CD14-positive monocyte (primary cell): ENCODE data around the gene SGPL1. TPM values are rescaled to one million over a fixed set of nuclear protein-coding genes. Genes with fewer than 3 reads are reported as not detected.

ENCODE experiments used
- DNase-seq, 3 donors: peaks; one replicate each; pipeline ENCODE4 v3.0.0-alpha.2; 2011 to 2022
- H2AFZ ChIP-seq: 2 replicates; pipeline ENCODE4 v1.6.0; 2012; ENCODE audit warnings: mild to moderate bottlenecking, low read depth, low read length, inconsistent platforms; ENCODE audit not compliant: insufficient read depth, poor library complexity, severe bottlenecking
- H3K27ac ChIP-seq, 2 donors: 1 replicate in 1 of 2; 2 replicates in 1 of 2; pipeline ENCODE4 v1.5.1; 2012 to 2013; ENCODE audit warnings: low read length in 2 of 2, control low read depth in 1 of 2, inconsistent platforms in 1 of 2, low read depth in 1 of 2, mild to moderate bottlenecking in 1 of 2
- H3K27me3 ChIP-seq, 2 donors: one replicate each; pipeline versions ENCODE4 v1.6.0 to v1.6.1; 2011 to 2013; ENCODE audit warnings: low read length in 2 of 2; ENCODE audit not compliant: control insufficient read depth in 2 of 2, insufficient read depth in 2 of 2
- H3K36me3 ChIP-seq, 2 donors: replicated peaks in 1 of 2; 1 replicate in 1 of 2; 2 replicates in 1 of 2; pipeline versions ENCODE4 v1.5.1 to v1.6.1; 2012 to 2013; ENCODE audit warnings: low read length in 2 of 2, control low read depth in 1 of 2, inconsistent platforms in 1 of 2, mild to moderate bottlenecking in 1 of 2; ENCODE audit not compliant: insufficient read depth in 2 of 2, control insufficient read depth in 1 of 2
- H3K4me1 ChIP-seq, 2 donors: 1 replicate in 1 of 2; 2 replicates in 1 of 2; pipeline versions ENCODE4 v1.5.1 to v1.6.1; 2012 to 2013; ENCODE audit warnings: low read length in 2 of 2, control low read depth in 1 of 2, inconsistent platforms in 1 of 2, mild to moderate bottlenecking in 1 of 2, moderate library complexity in 1 of 2; ENCODE audit not compliant: insufficient read depth in 2 of 2, control insufficient read depth in 1 of 2
- H3K4me2 ChIP-seq: replicated peaks from 2 replicates; pipeline ENCODE3; 2012; ENCODE audit warnings: low read length, moderate library complexity, mild to moderate bottlenecking; ENCODE audit not compliant: poor library complexity, severe bottlenecking; ENCODE audit errors: extremely low read depth
- H3K4me3 ChIP-seq, 3 experiments: fragments of 200-600 bp in 1 of 3; sonication (generic) in 1 of 3; replicated peaks in 1 of 3; 1 replicate in 2 of 3; 2 replicates in 1 of 3; pipeline ENCODE4 v1.5.1; 2011 to 2013; ENCODE audit warnings: low read length in 3 of 3, mild to moderate bottlenecking in 3 of 3, control low read depth in 2 of 3, low read depth in 2 of 3, inconsistent platforms in 1 of 3, moderate library complexity in 1 of 3
- H3K79me2 ChIP-seq: 2 replicates; pipeline ENCODE4 v1.6.0; 2012; ENCODE audit warnings: mild to moderate bottlenecking, control low read depth, inconsistent platforms, low read length, moderate library complexity; ENCODE audit not compliant: insufficient read depth
- H3K9ac ChIP-seq: 2 replicates; pipeline ENCODE4 v1.6.0; 2017; ENCODE audit warnings: low read length, mild to moderate bottlenecking; ENCODE audit not compliant: insufficient read depth, poor library complexity, severe bottlenecking
- H3K9me3 ChIP-seq, 2 donors: replicated peaks in 1 of 2; 1 replicate in 1 of 2; 2 replicates in 1 of 2; pipeline versions ENCODE4 v1.5.1 to v1.6.1; 2012 to 2013; ENCODE audit warnings: low read length in 2 of 2, control low read depth in 1 of 2; ENCODE audit not compliant: control insufficient read depth in 1 of 2, insufficient read depth in 1 of 2
- H4K20me1 ChIP-seq: 2 replicates; pipeline ENCODE4 v1.6.0; 2012; ENCODE audit warnings: mild to moderate bottlenecking, low read length, control low read depth, moderate library complexity; ENCODE audit not compliant: insufficient read depth
- H3K27ac Mint-ChIP-seq, 7 donors: one replicate each; pipeline ENCODE4 v1.8.0; 2020; ENCODE audit warnings: mild to moderate bottlenecking in 7 of 7, mixed read lengths in 7 of 7, moderate library complexity in 6 of 7, inconsistent platforms in 2 of 7
- H3K27me3 Mint-ChIP-seq, 3 donors: one replicate each; pipeline ENCODE4 v1.8.0; 2021 to 2022; ENCODE audit warnings: low read depth in 3 of 3, mild to moderate bottlenecking in 3 of 3, mixed read lengths in 3 of 3, moderate library complexity in 3 of 3, inconsistent platforms in 1 of 3
- H3K36me3 Mint-ChIP-seq, 2 donors: one replicate each; pipeline ENCODE4 v1.8.0; 2020; ENCODE audit warnings: mixed read lengths in 2 of 2, inconsistent platforms in 1 of 2, mild to moderate bottlenecking in 1 of 2
- H3K4me1 Mint-ChIP-seq: one replicate; pipeline ENCODE4 v1.8.0; 2020; ENCODE audit warnings: mild to moderate bottlenecking, mixed read lengths
- H3K4me3 Mint-ChIP-seq, 2 donors: one replicate each; pipeline ENCODE4 v1.8.0; 2020; ENCODE audit warnings: mild to moderate bottlenecking in 2 of 2, mixed read lengths in 2 of 2, moderate library complexity in 1 of 2
- H3K9me3 Mint-ChIP-seq, 7 donors: one replicate each; pipeline ENCODE4 v1.8.0; 2020 to 2022; ENCODE audit warnings: mixed read lengths in 7 of 7, mild to moderate bottlenecking in 6 of 7, moderate library complexity in 6 of 7, inconsistent platforms in 2 of 7
- WGBS: methylation state at CpG from one replicate; pipeline ENCODE4 v1.1.5; 2013; ENCODE audit warnings: missing lambda C conversion rate; ENCODE audit not compliant: insufficient coverage; 5-methylcytosine and 5-hydroxymethylcytosine counted together
- intact Hi-C, 2 donors: fragments of 100-400 bp; cut with micrococcal nuclease; formaldehyde crosslinking; loops; one replicate each; pipeline versions ENCODE4 v1.15.0 to v1.15.1; 2023
- polyA plus RNA-seq, 3 donors: library from polyadenylated mRNA; depleted of rRNA in 1 of 3; unstranded in 2 of 3; stranded (reverse) in 1 of 3; fragments of 300-500 nt in 2 of 3; fragments of >200 nt in 1 of 3; fragmentation: Illumina TruSeq in 2 of 3; gene quantifications; 1 replicate in 2 of 3; 2 replicates in 1 of 3; pipeline ENCODE4 v1.2.3, GENCODE V29; 2012 to 2021
- TF ChIP-seq, protein P1 (sequence below): fragments of 200-600 bp; IDR thresholded peaks from one replicate; pipeline ENCODE4 v1.8.0; 2022; ENCODE audit warnings: antibody characterized with exemption, mild to moderate bottlenecking

The SGPL1 gene
- polyA plus RNA-seq, 3 donors, result 16.6 to 26.8 (median 26.1) TPM

DNA sequence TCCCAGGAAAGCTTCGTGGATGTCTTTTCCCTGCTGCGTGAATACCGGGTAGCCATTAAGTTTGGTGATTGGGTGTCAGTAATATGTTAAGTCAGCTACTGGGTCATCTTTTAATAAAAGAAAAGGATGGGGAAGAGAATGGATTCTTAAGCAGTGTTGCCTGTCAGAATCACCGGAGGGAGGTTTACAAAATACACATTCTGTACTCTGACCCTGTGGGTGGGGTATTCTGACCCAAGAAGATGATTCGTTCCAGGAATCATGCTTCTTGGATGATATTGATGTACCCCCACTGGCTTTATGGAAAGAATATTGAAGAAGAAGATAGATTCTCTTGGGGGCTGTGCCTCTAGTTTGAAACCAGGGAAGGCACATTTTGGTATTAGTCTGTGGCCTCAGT, 18.3 kb downstream of the SGPL1 start:
- H3K4me1 ChIP-seq, result peaks cover 33 to 42% of the 10 kb centered on the region in 2 donors
- peak in 1 of 3 donors; percentile 9 for DNase-seq
- H3K27me3 ChIP-seq, result no peaks in the 10 kb centered on the region
- H3K79me2 ChIP-seq, result peaks cover 15% of the 10 kb centered on the region
- Mint-ChIP-seq H3K9me3 (peaks cover 6 to 12% (median 9%) of the 10 kb centered on the region in 7 donors), H3K27me3 (no peaks in the 10 kb centered on the region), H3K4me3 (no peak overlapping the region), H3K36me3 (peaks cover 30 to 37% of the 10 kb centered on the region in 2 donors), H3K4me1 (peaks cover 46% of the 10 kb centered on the region), H3K27ac (peak overlapping the region in 6 of 7 donors; percentile 9 to 68 (median 52))
- peaks cover 7 to 8% of the 10 kb centered on the region in 2 donors for H3K9me3 ChIP-seq
- no peak overlapping the region for H3K9ac ChIP-seq
- peaks cover 2 to 25% of the 10 kb centered on the region in 2 donors for H3K36me3 ChIP-seq
- intact Hi-C loops, result loop anchor here in 1 of 2 donors (5.0 kb wide), 1 partner anchor 33 kb away; no protein-coding TSS in a partner anchor
- TF ChIP-seq, protein P1, sequence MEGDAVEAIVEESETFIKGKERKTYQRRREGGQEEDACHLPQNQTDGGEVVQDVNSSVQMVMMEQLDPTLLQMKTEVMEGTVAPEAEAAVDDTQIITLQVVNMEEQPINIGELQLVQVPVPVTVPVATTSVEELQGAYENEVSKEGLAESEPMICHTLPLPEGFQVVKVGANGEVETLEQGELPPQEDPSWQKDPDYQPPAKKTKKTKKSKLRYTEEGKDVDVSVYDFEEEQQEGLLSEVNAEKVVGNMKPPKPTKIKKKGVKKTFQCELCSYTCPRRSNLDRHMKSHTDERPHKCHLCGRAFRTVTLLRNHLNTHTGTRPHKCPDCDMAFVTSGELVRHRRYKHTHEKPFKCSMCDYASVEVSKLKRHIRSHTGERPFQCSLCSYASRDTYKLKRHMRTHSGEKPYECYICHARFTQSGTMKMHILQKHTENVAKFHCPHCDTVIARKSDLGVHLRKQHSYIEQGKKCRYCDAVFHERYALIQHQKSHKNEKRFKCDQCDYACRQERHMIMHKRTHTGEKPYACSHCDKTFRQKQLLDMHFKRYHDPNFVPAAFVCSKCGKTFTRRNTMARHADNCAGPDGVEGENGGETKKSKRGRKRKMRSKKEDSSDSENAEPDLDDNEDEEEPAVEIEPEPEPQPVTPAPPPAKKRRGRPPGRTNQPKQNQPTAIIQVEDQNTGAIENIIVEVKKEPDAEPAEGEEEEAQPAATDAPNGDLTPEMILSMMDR, result no peak
- H3K4me3 ChIP-seq, result no peak overlapping the region
- no peak overlapping the region for H2AFZ ChIP-seq
- peak overlapping the region; percentile 16 for H3K4me2 ChIP-seq
- 95% methylated on average over 3 of the region's 5 CpGs for WGBS
- H3K27ac ChIP-seq, result peak overlapping the region in 1 of 2 donors; percentile 66
- H4K20me1 ChIP-seq, result peaks cover 68% of the 10 kb centered on the region

DNA sequence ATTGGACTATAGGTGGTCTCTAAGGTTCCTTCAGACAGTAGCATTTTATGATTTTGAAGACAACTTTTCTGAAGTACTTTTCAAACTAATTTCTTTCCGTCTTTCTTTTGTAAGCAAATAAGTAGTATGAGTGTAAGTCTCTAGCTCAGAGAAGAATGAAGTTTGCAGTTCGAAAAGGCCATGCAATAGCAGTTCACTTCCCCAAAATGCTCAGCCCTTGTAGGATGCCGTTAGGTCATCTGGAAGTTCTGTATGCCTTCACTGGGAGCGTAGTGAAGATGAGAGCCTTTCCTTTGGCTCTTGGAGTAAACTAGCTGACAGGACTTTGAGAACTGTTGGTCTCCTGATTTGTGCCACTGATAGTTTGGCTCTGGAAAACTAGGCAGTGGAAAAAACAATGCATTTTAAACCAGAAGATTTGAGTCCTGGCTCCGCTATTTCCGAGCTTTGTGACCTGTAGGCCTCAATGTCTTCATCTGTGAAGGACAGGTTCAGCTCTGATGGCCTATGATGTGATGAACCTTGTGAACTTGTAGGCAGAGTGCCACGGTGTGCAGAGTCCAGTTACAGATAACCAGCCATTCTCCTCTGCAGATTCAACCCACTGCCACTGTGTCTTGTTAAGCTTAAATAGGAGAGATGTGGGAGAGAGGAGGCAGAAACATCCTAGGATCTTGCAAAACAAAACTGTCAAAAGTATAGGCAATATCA, 18.8 kb downstream of the SGPL1 start:
- 38% methylated on average over 5 of the region's 7 CpGs for WGBS
- peaks cover 15% of the 10 kb centered on the region for H3K79me2 ChIP-seq
- H3K4me3 ChIP-seq, result no peak overlapping the region
- DNase-seq, result peak; percentile 44 to 80 (median 62)
- H3K4me2 ChIP-seq, result peak overlapping the region; percentile 16
- TF ChIP-seq, protein P1, result no peak
- intact Hi-C loops, result loop anchor here in 1 of 2 donors (5.0 kb wide), 1 partner anchor 33 kb away; no protein-coding TSS in a partner anchor
- Mint-ChIP-seq H3K27ac (peak overlapping the region in 5 of 7 donors; percentile 22 to 58 (median 48)), H3K4me3 (no peak overlapping the region), H3K4me1 (peaks cover 46% of the 10 kb centered on the region), H3K36me3 (peaks cover 30 to 34% of the 10 kb centered on the region in 2 donors), H3K9me3 (peaks cover 6 to 12% (median 9%) of the 10 kb centered on the region in 7 donors), H3K27me3 (no peaks in the 10 kb centered on the region)
- H3K27me3 ChIP-seq, result no peaks in the 10 kb centered on the region
- no peak overlapping the region for H3K9ac ChIP-seq
- peaks cover 33 to 42% of the 10 kb centered on the region in 2 donors for H3K4me1 ChIP-seq
- H3K36me3 ChIP-seq, result peaks cover 2 to 23% of the 10 kb centered on the region in 2 donors
- H4K20me1 ChIP-seq, result peaks cover 64% of the 10 kb centered on the region
- H3K9me3 ChIP-seq, result peaks cover 7 to 8% of the 10 kb centered on the region in 2 donors
- peak overlapping the region in 1 of 2 donors; percentile 66 for H3K27ac ChIP-seq
- H2AFZ ChIP-seq, result no peak overlapping the region
